GM18868 (cell line): ENCODE measurements around the gene ANKRD12.
A peak's percentile ranks its signal among the peaks of the same experiment; 100 is the strongest.

Experiments
- ATAC-seq: cut with Tn5 transposase; IDR thresholded peaks from one replicate; pipeline ENCODE4 v1.9.1; 2021; ENCODE audit warnings: mild to moderate bottlenecking, moderate library complexity; ENCODE audit not compliant: unreplicated experiment

The ANKRD12 gene

DNA sequence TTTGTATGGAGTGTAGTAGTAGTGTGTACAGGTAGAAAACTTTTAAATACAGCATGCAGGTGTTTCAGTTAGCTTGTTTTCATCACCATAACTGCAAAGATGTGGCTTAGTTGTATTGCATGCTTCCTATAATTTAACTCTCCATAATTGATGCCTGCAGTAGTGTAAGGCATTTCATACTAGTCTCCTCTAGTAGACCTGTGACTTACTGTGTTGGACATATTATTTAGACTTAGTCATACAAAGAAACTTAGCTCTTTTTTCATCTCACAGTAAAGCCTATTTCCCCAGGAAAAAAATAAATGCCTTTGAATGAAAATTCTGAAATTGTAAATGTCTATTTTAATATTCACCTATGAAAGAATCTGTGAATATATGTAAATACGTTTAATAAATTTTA is 145.2 kb downstream of the ANKRD12 start:
- ATAC-seq: no peak

- no peak for ATAC-seq
Observed at GRCh38 chr18:9283791-9284190, 147.2 kb downstream of the ANKRD12 start.

DNA sequence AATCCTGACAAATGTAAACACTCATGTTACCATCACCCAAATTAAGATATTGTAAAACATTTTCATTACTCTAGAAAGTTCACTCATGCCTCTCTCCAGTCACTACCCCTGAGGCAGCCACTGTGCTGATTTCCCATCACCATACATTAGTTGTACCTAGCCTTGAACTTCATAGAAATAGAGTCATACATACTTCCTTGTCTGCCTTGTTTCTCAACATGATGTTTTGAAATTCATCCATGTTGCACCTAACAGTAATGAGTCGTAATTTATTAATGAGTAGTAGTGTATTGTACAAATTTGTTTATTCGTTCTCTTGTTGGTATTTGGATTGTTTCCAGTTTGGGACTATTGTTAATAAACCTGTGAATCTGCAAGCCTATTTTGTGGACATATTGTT is 149.0 kb downstream of the ANKRD12 start:
- ATAC-seq: no peak

DNA sequence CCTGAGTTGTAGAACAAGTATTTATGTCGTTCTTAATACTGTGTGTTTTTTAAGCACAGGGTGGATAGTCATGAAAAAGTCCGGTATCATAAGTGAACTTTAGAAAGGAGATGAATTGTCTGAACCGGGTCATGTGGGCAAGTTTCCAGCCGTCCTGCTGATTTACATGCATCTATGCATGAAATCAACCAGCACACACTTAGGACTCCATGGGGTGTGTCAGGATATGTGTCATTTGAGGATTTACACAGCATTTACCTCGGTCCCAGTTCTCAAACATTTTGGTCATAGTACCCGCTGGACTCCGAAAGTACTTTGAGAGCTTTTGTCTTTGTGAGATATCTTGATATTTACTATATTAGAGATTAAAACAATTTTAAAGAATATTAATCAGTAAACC is 150.5 kb downstream of the ANKRD12 start:
- ATAC-seq: no peak

GRCh38 chr18:9289698-9290097 is 153.1 kb downstream of the ANKRD12 start:
- ATAC-seq: no peak

DNA sequence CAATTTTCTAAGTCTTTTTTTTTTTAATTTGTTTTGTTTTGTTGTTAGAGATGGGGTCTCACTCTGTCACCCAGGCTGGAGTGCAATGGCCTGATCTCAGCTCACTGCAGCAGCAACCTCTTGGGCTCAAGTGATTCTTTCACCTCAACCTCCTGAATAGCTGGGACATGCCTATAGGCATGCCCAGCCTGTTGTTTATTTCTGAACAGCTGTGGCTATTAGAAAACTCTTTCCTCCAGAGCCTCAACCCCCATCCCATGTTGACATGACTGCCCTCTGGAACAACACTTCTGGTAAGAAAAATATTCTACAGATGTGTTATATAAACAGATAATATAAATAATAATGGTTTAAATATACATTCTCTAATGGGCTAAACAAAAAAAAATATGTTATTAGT is 153.6 kb downstream of the ANKRD12 start:
- ATAC-seq: no peak

- ATAC-seq: no peak
Observed at GRCh38 chr18:9292047-9292446, 155.5 kb downstream of the ANKRD12 start.

DNA sequence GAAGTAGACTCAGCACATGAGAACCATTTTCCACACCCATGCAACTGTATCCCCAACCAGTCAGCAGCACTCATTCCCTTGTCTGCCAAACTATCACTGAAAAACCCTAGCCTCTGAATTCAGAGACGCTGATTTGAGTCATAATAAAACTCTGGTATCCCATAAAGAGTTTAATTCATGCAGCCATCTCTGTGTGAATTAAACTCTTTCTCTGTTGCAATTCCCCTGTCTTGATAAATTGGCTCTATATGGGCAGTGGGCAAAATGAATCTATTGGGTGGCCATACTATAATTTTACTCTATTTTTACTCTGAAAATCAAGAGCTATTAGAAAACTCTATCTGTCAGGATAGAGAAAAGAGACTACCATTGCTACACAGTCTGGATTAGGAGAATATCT is 157.4 kb downstream of the ANKRD12 start:
- ATAC-seq: no peak

- ATAC-seq: no peak
Observed at GRCh38 chr18:9296233-9297006, 159.8 kb downstream of the ANKRD12 start.

DNA sequence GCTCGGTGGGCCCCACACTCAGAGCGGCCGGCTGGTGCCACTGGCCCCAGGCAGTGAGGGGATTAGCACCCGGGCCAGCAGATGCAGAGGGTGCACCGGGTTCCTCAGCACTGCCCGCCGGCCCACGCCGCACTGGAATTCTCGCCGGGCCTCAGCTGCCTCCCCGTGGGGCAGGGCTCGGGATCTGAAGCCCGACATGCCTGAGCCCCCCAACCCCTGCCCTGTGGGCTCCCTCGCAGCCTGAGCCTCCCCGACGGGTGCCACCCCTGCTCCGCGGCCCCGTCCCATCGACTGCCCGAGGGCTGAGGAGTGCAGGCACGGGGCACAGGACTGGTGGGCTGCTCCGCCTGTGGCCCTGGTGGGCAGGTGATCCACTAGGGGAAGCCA is 160.4 kb downstream of the ANKRD12 start:
- no peak for ATAC-seq

DNA sequence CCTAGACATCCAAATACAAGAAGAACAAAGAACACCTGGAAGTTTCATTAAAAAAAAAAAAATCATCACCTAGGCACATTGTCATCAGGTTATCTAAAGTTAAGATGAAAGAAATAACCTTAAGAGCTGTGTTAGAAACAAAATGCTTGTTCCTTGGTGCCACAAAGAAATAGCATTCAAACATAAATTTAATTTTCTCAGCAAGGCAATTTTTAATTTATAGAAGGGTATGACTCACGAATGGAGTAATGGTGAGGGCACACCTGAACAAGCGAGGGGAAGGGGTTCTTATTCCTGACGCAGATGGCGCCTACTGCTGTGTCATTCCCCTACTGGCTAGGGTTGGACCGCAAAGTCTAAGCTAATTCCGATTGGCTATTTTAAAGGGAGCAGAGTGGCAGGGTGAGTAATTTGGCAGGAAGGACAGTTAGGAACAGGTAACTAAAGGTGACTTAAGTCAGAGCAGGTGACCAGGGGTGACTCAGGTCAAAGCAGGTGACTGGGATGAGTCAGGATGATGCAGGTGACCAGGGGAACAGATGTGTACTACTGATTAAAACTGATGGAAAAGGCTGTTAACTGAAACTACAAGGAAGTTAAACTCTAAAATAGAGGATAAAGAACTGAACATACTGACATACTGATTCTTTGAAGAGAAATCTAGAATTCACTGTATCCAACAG is 167.9 kb downstream of the ANKRD12 start:
- no peak for ATAC-seq

GRCh38 chr18:9319333-9319732 is 182.8 kb downstream of the ANKRD12 start:
- no peak for ATAC-seq

DNA sequence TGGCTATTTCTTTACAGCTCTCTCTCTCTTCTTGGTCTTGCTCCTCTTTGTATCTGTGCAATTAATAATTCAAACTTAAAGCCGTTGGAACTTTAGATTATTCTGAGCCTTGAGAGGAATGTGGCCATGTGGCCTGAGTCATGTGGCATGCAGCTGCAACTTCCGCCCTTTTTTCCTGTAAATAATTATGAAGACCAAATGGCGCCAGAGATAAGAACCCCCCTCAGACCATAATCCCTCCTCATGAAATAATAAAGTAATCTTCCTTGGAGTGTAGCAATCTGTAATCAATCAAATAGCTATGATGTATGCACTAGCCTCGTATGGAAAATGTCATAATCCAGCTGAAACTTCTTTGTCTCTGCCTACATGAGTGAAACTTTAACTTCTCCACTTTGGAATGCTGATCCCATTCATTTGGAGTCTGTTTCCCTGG is 184.5 kb downstream of the ANKRD12 start:
- no peak for ATAC-seq

GRCh38 chr18:9321736-9322135 is 185.2 kb downstream of the ANKRD12 start:
- no peak for ATAC-seq

DNA sequence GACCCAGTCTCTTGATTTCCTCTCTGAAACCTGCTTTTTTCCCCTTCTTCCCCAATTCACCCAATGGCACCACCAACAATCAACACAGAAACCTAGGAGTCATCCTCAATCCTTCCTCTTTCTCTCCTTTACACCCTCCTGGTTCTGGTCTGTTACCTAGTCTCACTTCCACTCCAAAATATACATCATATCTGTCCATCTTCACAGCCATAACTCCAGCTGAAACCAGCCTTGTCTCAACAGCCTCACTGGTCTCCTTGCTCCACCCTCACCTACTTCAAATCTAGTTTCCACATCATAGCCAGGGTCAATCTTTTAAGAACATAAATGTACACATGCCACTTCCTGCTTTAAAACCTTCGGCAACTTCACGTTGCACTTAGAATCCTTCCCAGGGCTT is 186.2 kb downstream of the ANKRD12 start:
- ATAC-seq: no peak

DNA sequence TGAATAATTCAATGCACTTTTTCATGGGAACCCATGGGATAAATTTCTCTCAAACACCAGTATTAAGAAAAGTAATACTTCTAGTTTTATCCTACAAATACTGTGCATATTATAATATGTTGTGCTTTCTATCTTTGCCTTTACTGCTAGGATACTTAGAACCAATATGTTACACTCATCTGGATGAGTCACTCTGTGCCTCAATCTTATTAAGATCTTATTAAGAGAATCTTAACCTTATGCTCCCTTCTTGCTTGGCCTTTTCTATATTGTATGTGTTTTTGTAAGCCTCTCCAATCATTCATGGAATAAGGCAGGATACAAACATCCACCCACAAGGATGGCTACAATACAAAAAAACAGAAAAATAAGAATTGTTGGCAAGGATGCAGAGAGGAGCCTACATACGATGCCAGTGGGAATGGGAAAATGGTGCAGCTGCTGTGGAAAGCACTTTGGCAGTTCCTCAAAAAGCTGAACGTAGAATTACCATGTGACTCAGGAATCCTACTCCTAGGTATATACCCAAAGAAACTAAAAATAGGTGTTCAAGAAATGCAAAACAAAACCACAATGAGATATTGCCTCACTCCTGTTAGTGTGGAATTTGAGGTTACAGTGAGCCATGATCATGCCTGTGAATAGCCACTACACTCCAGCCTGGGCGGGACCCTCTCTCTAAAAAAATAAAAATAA is 187.3 kb downstream of the ANKRD12 start:
- no peak for ATAC-seq

GRCh38 chr18:9325716-9326115 is 189.1 kb downstream of the ANKRD12 start:
- ATAC-seq: no peak

GRCh38 chr18:9328776-9329175 is 192.2 kb downstream of the ANKRD12 start:
- no peak for ATAC-seq

DNA sequence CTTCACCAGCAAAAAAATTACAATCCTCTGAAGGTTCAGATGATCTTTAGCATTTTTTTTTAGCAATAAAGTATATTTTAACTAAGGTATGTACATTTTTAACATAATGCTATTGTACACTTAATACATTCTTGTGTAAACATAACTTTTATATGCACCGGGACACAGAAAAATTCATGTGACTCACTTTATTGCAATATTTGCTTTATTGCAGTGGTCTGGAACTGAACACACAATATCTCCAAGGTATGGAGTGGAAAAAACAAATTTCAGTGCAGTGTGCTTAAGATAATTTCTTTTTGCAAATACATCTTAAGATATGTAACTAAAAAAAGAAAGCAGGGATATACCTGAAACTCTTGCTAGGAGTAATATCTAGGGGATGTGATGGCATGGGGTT is 192.9 kb downstream of the ANKRD12 start:
- ATAC-seq: no peak

GRCh38 chr18:9330419-9330818 is 193.8 kb downstream of the ANKRD12 start:
- ATAC-seq: no peak

GRCh38 chr18:9333441-9334328 is 197.1 kb downstream of the ANKRD12 start:
- ATAC-seq: peak; percentile 29
